ENCODE results near the gene CLEC2L. TPM values are rescaled to one million over a fixed set of nuclear protein-coding genes. Genes with fewer than 3 reads are reported as not detected.

Gene CLEC2L
- polyA plus RNA-seq, 4 donors, result 0.85 to 3.0 (median 1.9) TPM

GRCh38 chr7:139573871-139574270 is 50.4 kb downstream of the CLEC2L start:
- DNase-seq (ENCODE audit: low read depth in 4 of 4, low spot score in 3 of 4), result no peak

GRCh38 chr7:139574618-139575337 is 51.3 kb downstream of the CLEC2L start:
- DNase-seq (ENCODE audit: low read depth in 4 of 4, low spot score in 3 of 4), result no peak

- DNase-seq (ENCODE audit: low read depth in 4 of 4, low spot score in 3 of 4), result no peak
Measured at GRCh38 chr7:139575338-139575680, 51.8 kb downstream of the CLEC2L start.

GRCh38 chr7:139576179-139576973 is 52.9 kb downstream of the CLEC2L start:
- no peak for DNase-seq (ENCODE audit: low read depth in 4 of 4, low spot score in 3 of 4)

- DNase-seq (ENCODE audit: low read depth in 4 of 4, low spot score in 3 of 4), result no peak
Measured at GRCh38 chr7:139580435-139580834, 57.0 kb downstream of the CLEC2L start.

GRCh38 chr7:139582130-139582650 is 58.7 kb downstream of the CLEC2L start:
- no peak for DNase-seq (ENCODE audit: low read depth in 4 of 4, low spot score in 3 of 4)

GRCh38 chr7:139582671-139583155 is 59.2 kb downstream of the CLEC2L start:
- no peak for DNase-seq (ENCODE audit: low read depth in 4 of 4, low spot score in 3 of 4)

GRCh38 chr7:139583826-139584553 is 60.5 kb downstream of the CLEC2L start:
- DNase-seq (ENCODE audit: low read depth in 4 of 4, low spot score in 3 of 4), result no peak

- DNase-seq (ENCODE audit: low read depth in 4 of 4, low spot score in 3 of 4), result no peak
Measured at GRCh38 chr7:139585042-139585441, 61.6 kb downstream of the CLEC2L start.

GRCh38 chr7:139586286-139586685 is 62.8 kb downstream of the CLEC2L start:
- no peak for DNase-seq (ENCODE audit: low read depth in 4 of 4, low spot score in 3 of 4)

- no peak for DNase-seq (ENCODE audit: low read depth in 4 of 4, low spot score in 3 of 4)
Measured at GRCh38 chr7:139587535-139587934, 64.0 kb downstream of the CLEC2L start.

GRCh38 chr7:139588632-139589031 is 65.1 kb downstream of the CLEC2L start:
- DNase-seq (ENCODE audit: low read depth in 4 of 4, low spot score in 3 of 4), result peak; percentile 41 to 70 (median 54)

GRCh38 chr7:139589474-139589873 is 66.0 kb downstream of the CLEC2L start:
- no peak for DNase-seq (ENCODE audit: low read depth in 4 of 4, low spot score in 3 of 4)

- DNase-seq (ENCODE audit: low read depth in 4 of 4, low spot score in 3 of 4), result no peak
Measured at GRCh38 chr7:139591550-139592195, 68.2 kb downstream of the CLEC2L start.

- no peak for DNase-seq (ENCODE audit: low read depth in 4 of 4, low spot score in 3 of 4)
Measured at GRCh38 chr7:139592801-139593461, 69.4 kb downstream of the CLEC2L start.

GRCh38 chr7:139594090-139594489 is 70.6 kb downstream of the CLEC2L start:
- no peak for DNase-seq (ENCODE audit: low read depth in 4 of 4, low spot score in 3 of 4)

Data from left renal pelvis (tissue), 4 donors.